Muscle layer of colon (tissue), 2 donors: ENCODE results near the gene STRBP.

Source experiments
- H3K27ac ChIP-seq: one replicate; pipeline ENCODE4 v1.7.0; 2013; ENCODE audit warnings: low read depth, mild to moderate bottlenecking, low read length, moderate library complexity
- H3K27me3 ChIP-seq, 2 donors: one replicate each; pipeline ENCODE4 v1.7.0; 2013; ENCODE audit warnings: low read length in 2 of 2, mild to moderate bottlenecking in 2 of 2; ENCODE audit not compliant: insufficient read depth in 2 of 2, control insufficient read depth in 1 of 2
- H3K36me3 ChIP-seq: one replicate; pipeline ENCODE4 v1.7.0; 2013; ENCODE audit warnings: mild to moderate bottlenecking, low read length; ENCODE audit not compliant: insufficient read depth
- H3K4me1 ChIP-seq: one replicate; pipeline ENCODE4 v1.7.0; 2013; ENCODE audit warnings: mild to moderate bottlenecking, low read length; ENCODE audit not compliant: insufficient read depth
- H3K4me3 ChIP-seq, 2 donors: one replicate each; pipeline ENCODE4 v1.7.0; 2013; ENCODE audit warnings: low read length in 2 of 2, low read depth in 1 of 2, mild to moderate bottlenecking in 1 of 2, moderate library complexity in 1 of 2
- H3K9ac ChIP-seq: one replicate; pipeline ENCODE4 v1.7.0; 2013; ENCODE audit warnings: low read length
- H3K9me3 ChIP-seq: one replicate; pipeline ENCODE4 v1.7.0; 2013; ENCODE audit warnings: mild to moderate bottlenecking, low read length
- donor health status: abdominal sarcoma.
- donor health status: Adenocarcinoma of cecum.

The STRBP gene

DNA sequence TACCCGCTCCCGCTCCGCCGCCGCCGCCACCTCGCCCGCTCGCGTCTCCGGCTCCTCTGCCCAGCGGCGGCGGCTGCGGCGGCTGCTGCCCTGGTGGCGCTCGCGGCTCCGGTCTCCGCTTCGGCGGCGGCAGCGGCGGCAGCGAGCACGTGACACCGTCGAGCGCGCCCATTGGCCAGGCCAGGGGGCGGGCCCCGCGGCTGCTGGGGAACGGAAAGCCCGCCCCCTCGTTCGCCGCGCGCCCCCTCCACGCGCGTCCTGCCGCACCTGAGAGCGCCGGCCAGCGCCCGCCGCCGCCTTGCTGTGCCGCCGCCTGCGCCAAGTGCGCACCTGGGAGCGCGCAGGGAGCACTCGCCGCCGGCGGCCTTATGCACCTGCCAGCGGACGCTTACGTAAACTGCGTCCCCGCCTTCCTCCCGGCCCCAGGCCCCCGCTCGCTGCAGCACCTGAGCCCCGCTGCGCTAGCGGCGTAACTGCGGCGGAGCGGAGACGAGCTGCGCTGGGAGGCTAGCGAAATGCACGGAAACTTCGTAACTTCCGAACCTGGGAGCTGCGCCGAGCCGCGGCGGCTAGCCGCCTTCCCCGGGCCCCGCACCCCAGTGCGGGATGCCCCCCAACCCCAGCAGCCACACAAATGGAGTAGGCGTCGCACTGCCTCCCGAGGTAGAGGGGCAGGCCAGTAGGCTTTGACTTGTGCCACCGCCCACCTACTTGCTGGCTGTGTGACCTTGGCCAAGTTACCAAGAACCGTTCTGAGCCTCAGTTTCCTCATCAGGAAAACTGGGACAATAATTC lies at the start of gene STRBP:
TSS of gene STRBP (minus strand) at position 122 of the 795 bp plus-strand sequence. CDS start 84,452 bp downstream, outside the sequence.
- Histone ChIP-seq H3K27me3 (no peaks in the 10 kb centered on the region), H3K4me1 (peaks cover 12% of the 10 kb centered on the region), H3K36me3 (no peaks in the 10 kb centered on the region), H3K27ac (peak within 1 kb of the TSS; percentile 66), H3K9me3 (no peaks in the 10 kb centered on the region), H3K9ac (peak within 1 kb of the TSS; percentile 39), H3K4me3 (peak within 1 kb of the TSS; percentile 84 to 87)

DNA sequence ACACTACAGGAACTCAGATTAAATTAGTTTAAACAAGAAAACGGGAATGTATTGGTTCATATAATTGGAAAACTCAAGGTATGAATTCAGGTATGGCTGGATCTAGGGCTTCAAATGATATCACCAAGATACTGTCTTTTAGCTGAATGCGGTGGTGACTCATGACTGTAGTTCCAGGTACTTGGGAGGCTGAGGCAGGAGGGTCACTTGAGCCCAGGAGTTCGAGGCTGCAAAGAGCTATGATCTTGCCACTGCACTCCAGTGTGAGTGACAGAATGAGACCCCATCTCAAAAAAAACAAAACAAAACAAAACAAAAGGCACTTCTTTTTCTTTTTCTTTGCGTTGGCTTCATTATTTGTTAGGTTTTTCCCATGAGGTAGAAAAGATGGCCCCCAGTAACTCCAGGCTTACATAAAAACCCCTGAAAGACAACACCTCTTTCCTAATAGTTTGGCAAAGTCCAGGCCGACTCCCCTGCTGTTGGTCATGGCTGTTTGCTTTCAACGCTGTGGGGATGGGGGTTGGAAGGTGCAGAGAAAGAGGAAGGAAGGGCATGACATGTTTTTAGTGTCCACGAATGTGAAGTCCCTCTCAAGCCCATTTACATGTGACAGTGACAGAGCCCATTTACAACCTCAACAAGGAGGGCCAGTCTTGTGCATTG lies 47.8 kb upstream of the STRBP start:
- Histone ChIP-seq H3K9me3 (no peaks in the 10 kb centered on the region), H3K27me3 (no peaks in the 10 kb centered on the region), H3K4me3 (no peak overlapping the region), H3K9ac (no peak overlapping the region), H3K4me1 (peaks cover 22% of the 10 kb centered on the region), H3K36me3 (no peaks in the 10 kb centered on the region), H3K27ac (no peak overlapping the region)

DNA sequence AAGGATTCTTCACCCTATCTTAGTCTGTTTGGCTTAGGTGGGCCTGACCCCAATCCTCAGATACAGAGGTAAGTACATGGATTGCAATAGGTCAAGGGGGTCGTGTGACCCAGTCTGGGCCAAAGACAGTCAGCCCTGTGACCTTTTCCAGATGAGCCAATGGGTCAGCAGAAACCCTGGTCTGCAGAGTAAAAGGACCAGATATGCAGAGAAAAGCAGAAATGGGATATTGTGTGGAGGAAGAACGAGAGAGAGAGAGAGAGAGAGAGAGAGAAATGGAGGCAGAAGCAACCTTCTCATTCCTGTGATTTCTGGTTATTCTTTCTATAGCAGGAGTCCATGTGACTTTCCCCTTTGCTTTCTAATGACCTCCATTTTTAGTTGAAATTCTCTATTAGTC lies 47.2 kb upstream of the STRBP start:
- H3K36me3 ChIP-seq: no peaks in the 10 kb centered on the region
- no peaks in the 10 kb centered on the region for H3K9me3 ChIP-seq
- H3K4me3 ChIP-seq: no peak overlapping the region
- no peak overlapping the region for H3K27ac ChIP-seq
- peaks cover 26% of the 10 kb centered on the region for H3K4me1 ChIP-seq
- no peaks in the 10 kb centered on the region for H3K27me3 ChIP-seq
- H3K9ac ChIP-seq: no peak overlapping the region

DNA sequence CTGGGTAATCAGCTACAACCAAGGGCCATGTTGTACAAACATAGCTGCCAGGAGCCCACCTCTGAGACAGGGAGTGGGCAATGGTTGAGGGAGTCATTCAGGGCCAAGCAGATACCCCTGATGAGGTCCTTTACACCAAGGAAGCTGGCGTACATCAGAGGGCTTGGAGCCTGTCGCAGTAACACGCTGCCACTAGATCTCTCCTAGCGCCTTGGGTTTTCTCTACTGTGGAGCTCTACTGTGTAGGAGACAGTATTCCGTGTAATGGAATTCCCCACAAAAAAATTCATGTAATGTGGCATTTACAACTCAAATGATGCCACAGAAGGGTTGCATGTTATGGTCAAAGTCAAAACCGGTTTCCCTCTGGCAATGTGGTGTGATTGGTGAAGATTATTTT lies 46.2 kb upstream of the STRBP start:
- no peak overlapping the region for H3K27ac ChIP-seq
- no peak overlapping the region for H3K4me3 ChIP-seq

DNA sequence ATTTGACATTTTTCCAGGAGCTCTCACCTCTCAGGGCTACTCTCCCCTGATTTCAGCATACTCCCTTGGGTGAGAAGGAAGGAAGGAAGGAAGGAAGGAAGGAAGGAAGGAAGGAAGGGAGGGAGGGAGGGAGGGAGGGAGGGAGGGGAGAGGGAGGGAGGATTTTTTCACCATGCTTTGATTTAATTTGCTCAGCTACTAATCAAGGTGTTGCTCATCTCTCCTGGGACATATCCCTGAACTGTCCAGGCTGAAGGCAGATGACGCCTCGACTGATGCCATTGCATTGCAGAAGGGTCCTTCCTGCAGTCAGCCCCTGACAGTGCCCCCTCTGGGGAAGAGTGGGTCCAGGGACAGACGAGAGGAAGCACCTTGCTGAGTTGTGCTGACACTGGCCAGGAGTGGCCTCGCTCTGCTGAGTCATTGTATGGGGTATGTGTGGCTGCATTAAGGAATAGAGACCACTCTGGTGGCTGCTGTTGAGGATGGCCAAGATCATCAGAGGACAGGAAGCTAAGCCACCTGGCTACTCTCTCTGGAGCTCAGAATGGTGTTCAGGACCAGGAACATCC lies 44.0 kb upstream of the STRBP start:
- H3K4me1 ChIP-seq: peaks cover 6% of the 10 kb centered on the region
- no peaks in the 10 kb centered on the region for H3K36me3 ChIP-seq
- no peaks in the 10 kb centered on the region for H3K9me3 ChIP-seq
- H3K9ac ChIP-seq: no peak overlapping the region
- no peaks in the 10 kb centered on the region for H3K27me3 ChIP-seq
- H3K27ac ChIP-seq: no peak overlapping the region
- no peak overlapping the region for H3K4me3 ChIP-seq

More for the DNA sequence above, 46.2 kb upstream of the STRBP start:
- no peaks in the 10 kb centered on the region for H3K36me3 ChIP-seq
- no peaks in the 10 kb centered on the region for H3K27me3 ChIP-seq
- H3K4me1 ChIP-seq: peaks cover 23% of the 10 kb centered on the region
- no peaks in the 10 kb centered on the region for H3K9me3 ChIP-seq
- H3K9ac ChIP-seq: no peak overlapping the region

DNA sequence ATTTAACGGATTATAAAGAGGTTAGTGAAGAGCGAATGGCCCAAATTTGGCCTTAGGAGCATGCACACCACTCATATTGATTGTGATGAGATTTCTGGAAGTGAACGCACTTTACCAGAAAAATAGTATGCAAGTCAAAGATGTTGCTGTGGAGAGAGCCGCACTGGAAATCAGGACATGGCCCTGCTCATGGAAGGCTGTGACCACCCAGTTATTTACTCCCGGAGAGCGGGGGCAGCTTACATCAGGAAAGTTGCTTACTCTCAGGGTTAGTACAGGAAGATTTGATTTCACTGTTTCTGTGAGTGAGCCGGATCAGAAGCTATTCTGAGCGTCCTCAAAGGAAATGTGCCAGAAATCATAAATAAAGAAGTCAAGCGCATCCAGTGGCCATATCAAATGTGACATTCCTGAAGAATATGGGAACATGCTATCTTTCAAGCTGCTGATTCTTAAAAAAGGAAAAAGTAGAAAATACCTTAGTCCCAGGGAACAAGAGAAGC lies 42.9 kb upstream of the STRBP start:
- no peaks in the 10 kb centered on the region for H3K36me3 ChIP-seq
- no peak overlapping the region for H3K4me3 ChIP-seq
- H3K9ac ChIP-seq: no peak overlapping the region

DNA sequence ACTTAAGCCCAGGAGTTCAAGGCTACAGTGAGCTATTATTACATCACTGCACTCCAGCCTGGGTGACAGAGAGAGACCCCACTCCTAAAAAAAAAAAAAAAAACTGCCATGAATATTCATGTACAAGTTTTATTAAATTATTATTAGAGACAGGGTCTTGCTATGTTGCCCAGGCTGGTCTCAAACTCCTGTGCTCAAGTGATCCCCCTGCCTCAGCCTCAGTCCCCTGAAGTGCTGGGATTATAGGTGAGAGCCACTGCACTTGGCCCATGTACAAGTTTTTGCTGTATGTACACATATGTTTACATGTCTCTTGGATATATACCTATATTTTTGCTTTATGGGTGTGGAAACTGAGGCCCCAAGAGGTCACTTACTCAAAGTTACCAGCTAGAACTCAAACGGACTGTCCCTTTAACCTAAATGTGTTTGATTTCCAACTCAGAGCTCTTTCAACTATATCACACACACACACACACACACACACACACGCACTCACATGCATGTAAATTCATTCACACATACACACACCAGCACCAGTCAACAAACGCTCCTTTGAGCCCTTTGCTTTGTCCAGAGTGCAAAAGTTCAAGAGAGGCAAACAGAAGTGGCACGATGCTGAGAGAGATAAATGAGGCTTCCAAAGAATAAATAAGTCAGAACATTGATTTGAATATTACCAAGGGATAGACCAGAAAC lies 42.3 kb upstream of the STRBP start:
- Histone ChIP-seq H3K4me1 (peaks cover 6% of the 10 kb centered on the region), H3K9ac (no peak overlapping the region), H3K27me3 (no peaks in the 10 kb centered on the region), H3K36me3 (no peaks in the 10 kb centered on the region), H3K9me3 (no peaks in the 10 kb centered on the region), H3K4me3 (no peak overlapping the region), H3K27ac (no peak overlapping the region)

More for the DNA sequence above, 42.9 kb upstream of the STRBP start:
- H3K27me3 ChIP-seq: no peaks in the 10 kb centered on the region
- no peaks in the 10 kb centered on the region for H3K9me3 ChIP-seq
- H3K27ac ChIP-seq: no peak overlapping the region
- peaks cover 6% of the 10 kb centered on the region for H3K4me1 ChIP-seq

DNA sequence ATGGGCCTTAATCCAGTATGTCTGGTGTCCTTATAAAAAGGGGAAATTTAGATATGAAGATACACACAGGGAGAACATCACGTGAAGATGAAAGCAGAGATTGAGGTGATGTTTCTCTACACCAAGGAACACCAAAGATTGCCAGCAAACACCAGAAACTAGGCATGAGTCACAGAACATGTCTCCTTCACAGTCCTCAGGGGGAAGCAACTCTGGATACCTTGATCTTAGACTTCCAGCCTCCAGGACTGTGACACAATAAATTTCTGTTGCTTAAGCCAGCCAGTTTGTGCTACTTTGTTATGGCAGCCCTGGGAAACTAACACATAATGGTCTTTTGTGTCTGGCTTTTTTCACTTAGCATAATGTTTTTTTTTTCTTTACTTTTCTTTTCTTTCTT lies 41.2 kb upstream of the STRBP start:
- Histone ChIP-seq H3K4me1 (peaks cover 6% of the 10 kb centered on the region), H3K27ac (no peak overlapping the region), H3K36me3 (no peaks in the 10 kb centered on the region), H3K9ac (no peak overlapping the region), H3K27me3 (no peaks in the 10 kb centered on the region), H3K4me3 (no peak overlapping the region), H3K9me3 (no peaks in the 10 kb centered on the region)

DNA sequence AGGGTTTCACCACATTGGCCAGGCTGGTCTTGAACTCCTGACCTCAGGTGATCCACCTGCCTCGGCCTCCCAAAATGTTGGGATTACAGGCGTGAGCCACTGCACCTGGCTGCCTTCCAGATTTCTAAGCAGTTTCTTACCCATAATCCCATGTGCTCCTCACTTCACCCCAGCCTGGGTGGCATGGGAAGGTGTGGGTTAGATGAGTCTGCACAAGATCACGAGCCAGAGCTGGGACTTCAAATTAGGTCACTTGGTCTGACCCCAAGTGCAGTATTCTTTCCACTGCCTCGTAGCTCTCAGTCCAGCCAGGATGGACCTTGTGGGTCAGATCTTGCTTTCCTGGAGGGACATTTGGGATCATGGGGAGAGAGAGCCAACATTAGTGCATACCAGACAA lies 37.5 kb upstream of the STRBP start:
- peaks cover 1% of the 10 kb centered on the region for H3K4me1 ChIP-seq
- H3K9me3 ChIP-seq: no peaks in the 10 kb centered on the region
- no peak overlapping the region for H3K9ac ChIP-seq
- H3K27me3 ChIP-seq: no peaks in the 10 kb centered on the region
- no peak overlapping the region for H3K4me3 ChIP-seq
- no peaks in the 10 kb centered on the region for H3K36me3 ChIP-seq
- H3K27ac ChIP-seq: no peak overlapping the region

DNA sequence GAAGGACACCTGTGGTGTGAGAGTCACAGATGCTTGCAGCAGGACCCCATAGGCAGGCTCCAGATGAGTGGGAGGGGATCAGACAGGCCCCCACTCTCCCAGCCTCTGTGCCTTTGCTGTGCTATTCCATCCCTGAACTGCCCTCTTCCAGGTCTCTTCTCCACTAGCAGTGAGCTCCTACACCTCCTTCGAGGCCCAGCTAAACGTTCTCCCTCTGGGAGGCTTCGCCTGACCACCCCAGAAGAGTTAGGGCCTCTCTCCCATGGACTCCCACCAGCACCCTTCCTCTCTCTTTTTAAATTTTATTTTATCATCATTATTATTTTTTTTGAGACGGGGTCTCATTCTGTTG lies 35.9 kb upstream of the STRBP start:
- H3K27ac ChIP-seq: no peak overlapping the region
- H3K4me3 ChIP-seq: no peak overlapping the region
- H3K9ac ChIP-seq: no peak overlapping the region
- no peaks in the 10 kb centered on the region for H3K9me3 ChIP-seq
- H3K4me1 ChIP-seq: no peaks in the 10 kb centered on the region
- H3K36me3 ChIP-seq: no peaks in the 10 kb centered on the region
- no peaks in the 10 kb centered on the region for H3K27me3 ChIP-seq
